HepG2 (cell line): ENCODE data around the gene APBB1.

Experiments used
- DNMT1 ChIP-seq: sonication (generic); formaldehyde crosslinking; IDR thresholded peaks from 2 replicates; pipeline ENCODE4 v1.5.1; 2020; ENCODE audit warnings: mild to moderate bottlenecking, missing genetic modification reagents
- RAD21 ChIP-seq: fragments of 450-650 bp; formaldehyde crosslinking; IDR thresholded peaks from 2 replicates; pipeline ENCODE4 v1.5.0; 2020; ENCODE audit warnings: mild to moderate bottlenecking
- ZNF143 ChIP-seq: sonication (generic); formaldehyde crosslinking; IDR thresholded peaks from 2 replicates; pipeline ENCODE4 v1.4.0; 2020; ENCODE audit warnings: missing genetic modification reagents

DNA sequence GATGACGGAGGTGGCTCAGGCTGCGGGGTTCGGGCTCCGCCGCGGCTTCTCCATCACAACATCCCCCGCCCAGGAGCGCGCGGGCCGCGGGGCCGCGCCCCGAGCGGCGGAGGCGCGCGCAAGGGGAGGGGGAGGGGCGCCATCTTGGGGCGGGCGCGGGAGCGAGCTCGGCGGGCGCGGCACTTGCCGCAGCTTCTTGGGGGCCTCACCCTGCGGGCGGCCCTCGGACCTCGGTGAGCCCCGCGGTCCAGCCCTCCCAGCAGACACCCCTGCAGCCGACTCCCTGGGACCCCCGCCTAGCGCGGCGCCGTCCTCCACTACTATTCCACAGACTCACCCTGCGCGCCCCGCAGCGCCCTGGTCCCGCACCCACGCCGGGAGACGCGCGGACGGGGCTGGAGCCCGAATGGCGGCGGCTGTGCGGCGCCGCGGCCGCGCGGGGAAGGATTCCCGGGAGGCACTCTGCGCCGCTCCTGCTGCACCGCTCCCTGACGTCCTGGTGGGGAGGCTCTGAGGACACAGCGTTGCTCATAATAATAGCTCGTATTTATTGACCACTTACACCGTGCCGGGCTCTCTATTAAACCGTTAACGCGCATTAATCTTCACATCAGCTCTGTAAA is at the start of gene APBB1:
- TF ChIP-seq DNMT1 (CRISPR knock-in tag) (no peak), RAD21 (CRISPR knock-in tag) (no peak), ZNF143 (CRISPR knock-in tag) (no peak)
